ENCODE measurements around the gene CLOCK. TPM values are rescaled to one million over a fixed set of nuclear protein-coding genes. Genes with fewer than 3 reads are reported as not detected.

The CLOCK gene
- total and polyA plus RNA-seq, 2 of the 13 experiments (the other 11 are each of a cell fraction or from before 2014, with no cell fraction given), result 8.8 to 13.5 TPM

DNA sequence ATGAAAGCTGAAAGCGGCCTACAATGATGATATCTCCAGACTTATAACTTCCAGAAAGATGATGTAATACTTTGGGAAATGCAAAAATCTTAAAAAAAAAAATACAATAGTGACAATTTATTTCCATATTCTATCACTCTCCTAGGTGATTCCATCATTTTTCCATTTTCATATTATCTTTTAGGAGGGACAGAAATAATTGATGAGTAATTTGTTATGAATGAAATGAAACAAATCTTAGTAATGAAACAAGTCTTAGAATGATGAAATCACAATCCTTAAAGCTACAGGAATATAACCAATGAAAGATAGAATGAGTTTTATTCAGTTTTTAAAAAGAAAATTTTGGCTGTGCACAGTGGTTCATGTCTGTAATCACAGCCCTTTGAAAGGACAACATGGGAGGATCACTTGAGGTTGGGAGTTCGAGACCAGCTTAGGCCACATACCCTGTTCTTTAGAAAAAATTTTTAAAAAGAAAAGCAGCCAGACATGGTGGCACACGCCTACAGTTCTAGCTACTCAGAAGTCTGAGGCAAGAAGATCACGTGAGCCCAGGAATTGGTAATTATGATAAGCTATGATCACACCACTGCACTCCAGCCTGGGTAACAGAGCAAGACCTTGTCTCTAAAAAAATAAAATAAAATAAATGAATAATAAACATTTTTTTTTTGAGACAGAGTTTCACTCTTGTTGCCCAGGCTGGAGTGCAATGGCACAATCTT, 21.7 kb downstream of the CLOCK start:
- Histone ChIP-seq H3K4me1 (ENCODE audit: insufficient read depth, low read length) (no peaks in the 10 kb centered on the region), H2AFZ (ENCODE audit: low read length) (no peak overlapping the region), H3K36me3 (replicated peaks in 1 of 2; ENCODE audit: control insufficient read depth in 1 of 2, insufficient read depth in 2 of 2, low read length in 2 of 2) (no peaks in the 10 kb centered on the region), H3K4me3 (replicated peaks in 1 of 3; ENCODE audit: insufficient read depth in 1 of 3, low read depth in 2 of 3, low read length in 3 of 3) (no peak overlapping the region), H3K9ac (ENCODE audit: insufficient read depth, low read depth, low read length) (no peak overlapping the region), H3K27me3 (ENCODE audit: control insufficient read depth in 1 of 2, insufficient read depth in 2 of 2, low read length in 2 of 2) (no peaks in the 10 kb centered on the region), H4K20me1 (ENCODE audit: insufficient read depth, low read length) (no peaks in the 10 kb centered on the region; the same call in 1 of the 2 replicates), H3K4me2 (ENCODE audit: low read depth, low read length) (no peak overlapping the region), H3K27ac (ENCODE audit: extremely low read length, insufficient read depth, low read length) (no peak overlapping the region), H3K79me2 (ENCODE audit: insufficient read depth, low read length) (peaks cover 39% of the 10 kb centered on the region), H3K9me3 (ENCODE audit: low read length) (no peaks in the 10 kb centered on the region)
- no peak for ATAC-seq
- no peak for DNase-seq (ENCODE audit: low spot score)
- in situ Hi-C loops (cut with HindIII; ENCODE audit: extremely low pct_ligation_motif_present, low pct_unique_long_range_greater_than_20kb), result no loop called here
- TF ChIP-seq ZBTB25 (CRISPR knock-in tag; IDR thresholded peaks at IDR 0.05), result no peak
- peak; percentile 63; the same call in 1 of the 2 replicates for TF ChIP-seq ATF7 (IDR thresholded peaks at IDR 0.05)
- no peak for TF ChIP-seq ATF7 (CRISPR knock-in tag; IDR thresholded peaks at IDR 0.05)
- TF ChIP-seq MTA3 (CRISPR knock-in tag; IDR thresholded peaks at IDR 0.05), result no peak
- no TSS peak for BruUV-seq (replicated peaks)
- 95% methylated on average over 4 of the region's 4 CpGs for WGBS (ENCODE audit: low lambda C conversion rate)
- FAIRE-seq, result no peak
- CTCF ChIA-PET (ENCODE audit: low intra/inter-chr PET ratio, low total read pairs), result no interaction called here
- intact Hi-C loops (cut with micrococcal nuclease; ENCODE audit: unreplicated experiment), result no loop called here
- POLR2A ChIA-PET, result no interaction called here

DNA sequence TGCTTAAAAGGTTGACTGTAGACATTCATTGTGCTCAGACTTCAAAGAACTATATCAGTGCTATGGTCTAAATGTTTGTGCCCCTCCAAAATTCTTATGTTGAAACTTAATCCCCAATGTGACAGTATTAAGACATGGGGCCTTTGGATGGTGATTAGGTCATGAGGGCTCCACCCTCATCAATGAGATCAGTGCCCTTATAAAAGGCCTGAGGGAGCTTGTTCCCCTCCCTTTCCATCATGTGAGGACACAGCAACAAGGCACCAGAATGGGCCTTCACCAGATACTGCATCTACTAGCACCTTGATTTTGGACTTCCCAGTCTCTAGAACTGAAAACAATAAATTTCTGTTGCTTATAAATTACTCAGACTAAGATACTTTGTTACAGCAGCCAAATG, 28.3 kb downstream of the CLOCK start:
- no TSS peak for BruUV-seq (replicated peaks)
- intact Hi-C loops (cut with micrococcal nuclease; ENCODE audit: unreplicated experiment) (no loop called here), in situ Hi-C loops (cut with HindIII; ENCODE audit: extremely low pct_ligation_motif_present, low pct_unique_long_range_greater_than_20kb) (no loop called here)
- Histone ChIP-seq H3K4me1 (ENCODE audit: insufficient read depth, low read length) (no peaks in the 10 kb centered on the region), H3K4me3 (replicated peaks in 1 of 3; ENCODE audit: insufficient read depth in 1 of 3, low read depth in 2 of 3, low read length in 3 of 3) (no peak overlapping the region), H3K79me2 (ENCODE audit: insufficient read depth, low read length) (peaks cover 13% of the 10 kb centered on the region), H3K27me3 (ENCODE audit: control insufficient read depth in 1 of 2, insufficient read depth in 2 of 2, low read length in 2 of 2) (no peaks in the 10 kb centered on the region), H2AFZ (ENCODE audit: low read length) (no peak overlapping the region), H3K9ac (ENCODE audit: insufficient read depth, low read depth, low read length) (no peak overlapping the region), H3K27ac (ENCODE audit: extremely low read length, insufficient read depth, low read length) (no peak overlapping the region), H3K9me3 (ENCODE audit: low read length) (no peaks in the 10 kb centered on the region), H3K36me3 (replicated peaks in 1 of 2; ENCODE audit: control insufficient read depth in 1 of 2, insufficient read depth in 2 of 2, low read length in 2 of 2) (no peaks in the 10 kb centered on the region), H3K4me2 (ENCODE audit: low read depth, low read length) (no peak overlapping the region), H4K20me1 (ENCODE audit: insufficient read depth, low read length) (no peaks in the 10 kb centered on the region; the same call in 1 of the 2 replicates)
- ATAC-seq, result no peak
- TF ChIP-seq ZNF83 (CRISPR knock-in tag; IDR thresholded peaks at IDR 0.05; ENCODE audit: borderline replicate concordance), result no peak
- no peak for TF ChIP-seq SMARCE1 (IDR thresholded peaks at IDR 0.05; ENCODE audit: borderline replicate concordance)
- TF ChIP-seq ZNF564 (CRISPR knock-in tag; IDR thresholded peaks at IDR 0.05), result peak; percentile 86
- DNase-seq (ENCODE audit: low spot score), result no peak
- no peak for FAIRE-seq
- CTCF ChIA-PET (ENCODE audit: low intra/inter-chr PET ratio, low total read pairs), result no interaction called here
- POLR2A ChIA-PET, result no interaction called here
